Globus pallidus (tissue), 1 donor: ENCODE results near the gene MORN5.
"Not testable (repeated sequence)": the region's sequence is repeated elsewhere in the genome, so short reads cannot be mapped to it uniquely, and the experiment has no call there.

Source experiments
- DNase-seq: peaks from one replicate; pipeline ENCODE4 v3.0.0-alpha.2; 2015; ENCODE audit warnings: low spot score

The MORN5 gene

DNA sequence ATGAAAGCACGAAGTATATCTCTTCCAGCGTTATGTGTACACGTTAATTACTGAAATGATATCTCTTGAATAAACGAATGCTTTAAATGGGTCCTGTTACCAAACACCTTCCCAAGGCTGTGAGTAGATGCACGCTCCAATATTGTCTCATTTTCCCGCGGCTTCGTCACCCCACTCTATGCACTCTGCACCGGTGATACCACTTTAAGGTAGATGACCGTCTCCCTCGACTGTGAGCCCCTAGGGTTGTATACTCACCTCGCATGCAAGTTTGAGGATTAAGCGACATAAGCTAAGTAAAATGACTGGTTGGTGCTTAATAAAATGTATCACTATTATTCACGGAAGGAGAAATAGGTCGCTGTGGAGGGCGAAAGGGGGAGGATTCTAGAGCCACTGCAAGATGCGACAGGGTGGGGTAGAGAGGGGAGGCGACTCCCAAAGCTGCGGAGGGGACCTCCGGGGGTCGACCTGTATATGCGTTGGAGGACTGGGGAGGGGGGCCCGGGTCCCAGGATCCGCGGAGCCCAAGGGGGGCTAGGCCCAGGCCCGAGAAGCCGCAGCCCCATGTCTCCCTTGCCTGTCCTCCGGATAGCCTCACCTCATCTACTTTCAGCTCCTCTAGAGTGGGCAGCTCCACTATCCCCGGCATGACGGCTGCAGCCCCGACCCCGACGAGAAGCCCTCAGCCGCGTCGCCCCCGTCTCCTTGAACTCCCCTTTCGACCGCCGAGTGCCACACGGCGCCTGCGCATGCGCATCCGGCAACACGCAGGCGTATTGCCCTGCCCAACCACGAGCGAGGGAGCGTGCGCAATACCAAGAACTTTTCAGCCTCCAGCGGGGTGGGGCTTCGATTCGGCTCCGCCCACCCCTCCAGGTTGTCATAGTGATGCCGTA, at the start of gene MORN5, which contains the start of gene NDUFA8:
MORN5 (plus strand) TSS at position 883 of the 899 bp plus-strand sequence. CDS start 65 bp downstream, outside the sequence.
NDUFA8 (minus strand) TSS at position 754 of the 899 bp plus-strand sequence; CDS start at position 652, 102 bp downstream.
- peak; percentile 92 for DNase-seq

DNA sequence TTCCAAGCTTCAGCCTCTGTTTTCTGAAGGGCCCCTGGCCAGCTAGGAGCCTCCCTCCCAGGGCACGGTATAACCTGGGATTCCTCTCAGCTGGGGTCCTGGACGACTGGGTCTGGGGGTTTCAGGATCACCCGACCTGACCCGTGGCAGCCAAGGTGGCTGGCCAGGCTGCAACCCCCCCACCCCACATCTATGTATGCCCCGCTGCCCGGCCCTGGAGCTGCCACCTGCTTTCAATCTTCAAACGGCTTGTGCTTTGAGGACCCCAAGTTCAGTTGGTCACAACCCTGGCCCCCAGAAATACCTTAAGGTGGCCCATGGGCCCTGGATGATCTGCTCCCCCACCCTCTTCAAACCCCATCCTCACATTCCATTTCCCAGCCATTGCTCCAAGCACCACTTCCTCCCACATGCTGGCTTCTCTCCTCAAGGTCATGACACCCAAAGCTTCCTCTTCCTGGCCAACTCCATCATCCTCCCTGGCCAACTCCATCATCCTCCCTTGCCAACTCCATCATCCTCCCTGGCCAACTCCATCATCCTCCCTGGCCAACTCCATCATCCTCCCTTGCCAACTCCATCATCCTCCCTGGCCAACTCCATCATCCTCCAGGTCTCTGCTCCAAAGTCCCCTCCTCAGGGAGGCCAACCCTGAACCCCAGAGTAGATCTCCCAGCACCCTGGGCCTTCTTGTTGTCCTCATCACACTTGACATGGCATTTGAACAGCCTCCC, 49.4 kb upstream of the MORN5 start:
- DNase-seq: no peak

DNA sequence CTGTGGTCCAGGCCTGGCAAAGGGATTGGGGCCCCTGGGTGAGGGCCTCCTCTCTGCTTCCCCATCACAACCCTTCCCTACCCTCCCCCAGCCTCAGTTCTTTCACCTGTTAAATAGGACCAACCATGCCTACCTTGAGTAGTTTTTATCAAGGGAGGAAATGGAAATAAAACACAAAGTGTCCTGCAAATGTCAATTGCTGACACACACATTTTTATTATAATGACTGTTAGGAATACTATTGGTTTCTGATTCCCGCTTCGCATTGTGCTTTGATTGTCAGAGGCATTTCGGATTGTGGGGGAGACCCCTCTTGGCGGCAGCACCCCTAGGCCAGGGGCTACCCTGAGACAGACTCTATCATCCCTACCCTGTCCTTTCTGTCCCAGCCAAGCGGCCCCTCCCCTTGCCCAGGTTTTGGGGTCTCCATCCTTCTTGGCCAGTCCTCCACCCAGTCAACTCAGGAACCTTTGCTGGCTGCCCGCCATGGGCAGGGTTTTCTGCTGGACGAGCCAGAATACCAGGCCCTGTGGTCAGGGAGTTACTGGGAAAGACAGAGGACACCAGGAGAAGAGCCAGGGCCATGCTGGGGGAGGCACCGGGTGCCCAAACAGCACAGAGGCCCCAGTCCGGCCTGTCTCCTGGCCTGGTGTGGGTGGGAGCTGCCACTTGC, 48.2 kb upstream of the MORN5 start:
- no peak for DNase-seq

DNA sequence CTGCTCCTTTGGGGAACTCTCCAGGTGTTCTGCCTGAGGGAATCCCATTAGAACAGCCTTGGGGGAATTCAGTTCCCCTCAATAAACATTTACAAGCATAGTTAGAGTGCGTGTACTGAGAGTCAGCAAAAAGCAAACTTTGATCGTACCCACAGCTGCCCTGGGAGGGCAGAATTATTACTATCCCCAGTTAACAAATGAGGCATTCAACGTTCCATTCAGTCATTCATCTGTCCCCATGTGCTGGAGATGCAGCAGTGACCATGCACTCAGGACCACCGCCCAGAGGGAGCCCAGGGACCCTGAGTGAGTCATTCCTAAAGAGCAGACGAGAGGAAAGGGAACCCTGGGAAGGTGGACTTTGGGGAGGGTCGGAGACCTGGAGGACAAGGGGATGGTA, 47.5 kb upstream of the MORN5 start:
- no peak for DNase-seq

DNA sequence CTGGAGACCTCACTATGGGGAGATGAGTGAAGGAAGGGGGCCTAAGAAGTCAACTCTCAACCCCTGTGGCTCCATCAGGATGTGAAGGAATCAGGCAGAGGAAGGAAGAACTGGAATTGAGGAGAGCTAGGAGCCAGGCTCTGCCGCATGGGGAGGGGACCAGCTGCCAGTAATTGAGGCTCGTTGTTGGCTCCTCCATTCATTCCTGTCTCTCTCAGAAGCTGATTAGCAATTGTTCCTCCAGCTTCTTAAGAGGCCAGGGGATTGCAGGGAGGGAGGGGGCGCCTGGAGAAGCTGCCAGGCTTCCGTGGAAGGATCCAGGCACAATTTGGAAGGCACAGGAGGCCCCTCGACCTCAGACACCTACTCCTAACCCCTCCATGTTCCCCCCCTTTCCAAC, 46.1 kb upstream of the MORN5 start:
- no peak for DNase-seq

DNA sequence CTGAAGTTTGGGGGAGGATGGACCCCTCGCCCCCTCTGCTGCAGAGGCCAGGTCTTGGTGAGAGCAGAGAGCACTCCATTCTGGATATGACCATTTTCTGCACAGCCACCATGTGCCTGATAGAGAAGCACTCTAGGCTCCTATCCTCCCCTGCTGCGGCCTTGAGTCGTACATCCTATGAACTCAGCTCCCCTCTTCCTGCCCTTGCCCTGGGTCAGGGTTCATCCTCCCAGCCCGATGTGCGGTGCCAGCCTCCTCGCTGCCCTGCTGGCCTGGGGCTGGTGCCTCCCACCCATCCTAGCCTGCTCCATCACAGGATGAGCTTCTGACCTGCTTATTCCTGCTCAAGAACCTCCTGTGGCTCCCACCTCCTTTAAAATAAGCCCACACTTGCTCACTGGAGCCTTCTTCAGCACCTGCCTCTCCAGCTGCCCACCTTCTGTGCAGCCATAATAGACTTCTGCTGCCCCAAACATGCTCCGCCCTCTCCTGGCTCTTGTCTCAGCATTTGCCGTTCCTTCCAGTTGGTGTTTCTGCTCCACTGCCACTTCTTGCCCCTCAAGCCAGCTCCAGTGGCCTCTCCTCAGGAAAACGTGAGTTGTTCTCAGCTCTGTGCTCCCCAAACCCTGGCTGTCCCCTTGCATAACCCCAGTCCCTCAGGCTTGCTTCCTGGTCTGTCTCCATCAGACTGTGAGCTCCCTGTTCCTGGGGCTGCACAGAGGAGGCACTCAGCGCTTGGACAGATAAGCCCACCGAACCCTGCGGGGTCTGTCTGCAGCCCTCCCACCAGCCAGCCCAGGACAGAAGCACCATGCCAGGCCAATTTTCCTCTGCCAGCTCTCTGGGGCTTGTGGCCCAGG, 44.3 kb upstream of the MORN5 start:
- no peak for DNase-seq

DNA sequence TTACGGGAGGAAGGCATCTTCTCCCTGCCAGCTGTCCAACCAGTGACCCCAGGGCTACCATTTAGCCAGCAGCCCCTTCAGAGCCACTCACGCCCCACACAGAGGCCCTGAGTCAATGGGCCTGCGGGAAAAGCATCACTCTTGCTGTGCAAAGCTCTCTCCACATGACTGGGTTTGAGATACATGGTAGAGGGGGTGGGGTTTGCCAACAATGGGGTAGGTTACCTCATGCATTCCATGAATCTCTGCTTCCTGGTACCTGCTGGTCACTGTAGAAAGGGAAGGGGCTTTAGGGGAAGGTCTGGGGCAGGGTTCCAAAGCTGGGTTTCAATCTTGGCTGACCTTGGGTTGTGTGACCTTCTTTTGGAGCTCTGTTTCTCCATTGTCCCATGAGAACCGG, 43.7 kb upstream of the MORN5 start:
- no peak for DNase-seq

DNA sequence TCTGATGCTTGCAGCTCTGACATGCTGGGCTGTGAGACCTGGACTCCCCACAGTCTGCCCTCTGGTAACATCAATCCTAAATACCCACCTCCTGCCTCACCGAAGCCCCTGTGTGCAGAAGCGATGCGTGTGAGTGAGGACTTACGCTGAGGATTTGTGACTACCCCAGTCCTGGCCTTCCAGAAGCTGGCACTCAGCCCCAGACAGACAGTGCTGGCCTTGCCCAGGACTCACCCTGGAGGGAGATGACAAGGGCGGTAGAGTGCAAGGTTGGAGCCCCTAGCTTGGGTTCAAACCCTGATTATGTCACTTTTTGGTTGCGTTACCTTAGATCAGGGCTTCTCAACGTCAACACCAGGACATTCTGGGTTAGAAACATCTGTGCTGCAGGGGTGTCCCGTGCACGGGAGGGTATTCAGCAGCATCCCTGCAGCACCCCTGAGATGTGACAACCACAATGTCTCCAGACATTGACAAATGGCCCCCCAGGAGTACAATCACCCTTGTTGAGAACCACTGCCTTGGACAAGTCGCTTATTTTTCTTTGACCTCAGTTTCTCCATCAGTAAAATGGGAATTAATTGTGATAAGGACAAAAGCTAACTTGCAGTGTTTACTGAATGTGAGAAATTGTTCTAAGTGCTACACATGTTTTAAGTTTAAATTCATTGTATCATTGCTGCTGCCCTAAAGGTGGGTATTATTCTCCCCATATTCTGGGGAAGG, 43.1 kb upstream of the MORN5 start:
- DNase-seq: no peak

DNA sequence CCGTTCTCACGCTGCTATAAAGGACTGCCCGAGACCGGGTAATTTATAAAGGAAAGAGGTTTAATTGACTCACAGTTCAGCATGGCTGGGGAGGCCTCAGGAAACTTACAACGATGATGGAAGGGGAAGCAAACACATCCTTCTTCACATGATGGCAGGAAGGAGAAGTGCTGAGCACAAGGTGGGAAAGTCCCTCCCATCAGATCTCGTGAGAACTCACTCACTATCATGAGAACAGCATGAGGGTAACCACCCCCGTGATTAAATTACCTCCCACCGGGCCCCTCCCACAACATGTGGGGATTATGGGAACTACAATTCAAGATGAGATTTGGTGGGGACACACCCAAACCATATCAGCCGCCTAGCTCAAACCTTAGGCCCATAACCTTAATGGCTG, 42.5 kb upstream of the MORN5 start:
- DNase-seq: not testable (repeated sequence)

DNA sequence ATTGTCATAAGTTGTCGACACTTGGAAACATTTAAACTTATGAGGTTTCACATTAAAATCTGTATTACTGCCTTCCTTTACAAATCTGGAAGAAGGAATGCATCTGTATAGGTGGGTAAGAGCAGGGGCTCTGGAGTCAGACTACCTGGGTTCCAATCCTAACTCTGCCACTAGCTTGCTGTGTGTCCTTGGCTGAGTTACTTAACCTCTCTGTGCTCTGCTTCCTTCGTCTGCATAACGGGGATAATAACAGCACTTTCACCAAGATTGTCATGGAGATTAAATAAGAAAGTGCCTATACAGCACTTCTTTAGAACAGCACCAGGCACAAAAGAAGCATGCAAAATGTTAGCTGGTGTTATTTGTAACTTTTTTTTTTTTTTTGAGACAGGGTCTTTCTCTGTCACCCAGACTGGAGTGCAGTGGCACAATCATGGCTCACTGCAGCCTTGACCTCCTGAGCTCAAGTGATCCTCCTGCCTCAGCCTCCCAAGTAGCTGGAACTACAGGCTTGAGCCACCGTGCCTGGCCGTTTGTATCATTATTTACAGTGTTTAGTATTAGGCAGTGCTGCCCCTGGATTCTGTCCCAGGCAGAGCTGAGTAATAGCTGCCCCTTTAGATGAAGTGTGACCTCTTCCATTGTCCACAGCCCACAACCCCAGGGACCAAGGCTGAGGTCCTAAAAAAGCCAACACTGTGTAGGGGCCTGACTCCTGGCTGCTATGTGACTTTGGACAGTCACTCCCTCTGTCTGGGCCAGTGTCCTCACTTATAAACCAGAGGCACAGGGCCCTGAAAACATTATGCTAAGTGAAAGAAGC, 41.2 kb upstream of the MORN5 start:
- DNase-seq: no peak

DNA sequence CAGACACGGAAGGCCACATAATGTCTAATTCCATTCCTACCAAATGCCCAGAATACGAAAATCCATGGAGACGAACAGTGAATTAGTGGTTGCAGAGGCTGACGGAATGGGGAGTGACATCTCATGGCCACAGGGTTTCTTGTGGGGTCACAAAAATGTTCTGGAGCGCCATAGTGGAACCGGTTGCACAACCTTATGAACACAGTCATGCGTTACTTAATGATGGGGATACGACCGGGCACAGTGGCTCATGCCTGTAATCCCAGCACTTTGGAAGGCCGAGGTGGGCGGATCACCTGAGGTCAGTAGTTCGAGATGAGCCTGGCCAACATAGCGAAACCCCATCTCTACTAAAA, 40.6 kb upstream of the MORN5 start:
- DNase-seq: no peak

DNA sequence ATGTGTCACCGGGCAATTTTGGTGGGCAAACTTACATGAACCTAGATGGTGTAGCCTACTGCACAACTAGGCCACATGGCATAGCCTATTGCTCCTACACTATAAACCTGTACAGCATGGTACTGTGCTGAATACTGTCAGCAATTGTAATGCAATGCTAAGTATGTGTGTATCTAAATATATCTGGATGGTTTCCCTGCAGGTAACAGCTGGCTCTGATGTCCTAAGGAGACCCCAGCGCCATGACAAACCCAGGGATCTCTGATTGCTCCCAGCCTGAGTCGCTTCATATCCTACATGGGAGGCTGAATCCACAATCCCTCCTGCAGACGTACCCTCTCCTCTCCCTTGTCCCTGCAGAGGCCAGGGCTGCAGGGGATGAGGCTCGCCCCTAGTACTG, 40.0 kb upstream of the MORN5 start:
- no peak for DNase-seq

DNA sequence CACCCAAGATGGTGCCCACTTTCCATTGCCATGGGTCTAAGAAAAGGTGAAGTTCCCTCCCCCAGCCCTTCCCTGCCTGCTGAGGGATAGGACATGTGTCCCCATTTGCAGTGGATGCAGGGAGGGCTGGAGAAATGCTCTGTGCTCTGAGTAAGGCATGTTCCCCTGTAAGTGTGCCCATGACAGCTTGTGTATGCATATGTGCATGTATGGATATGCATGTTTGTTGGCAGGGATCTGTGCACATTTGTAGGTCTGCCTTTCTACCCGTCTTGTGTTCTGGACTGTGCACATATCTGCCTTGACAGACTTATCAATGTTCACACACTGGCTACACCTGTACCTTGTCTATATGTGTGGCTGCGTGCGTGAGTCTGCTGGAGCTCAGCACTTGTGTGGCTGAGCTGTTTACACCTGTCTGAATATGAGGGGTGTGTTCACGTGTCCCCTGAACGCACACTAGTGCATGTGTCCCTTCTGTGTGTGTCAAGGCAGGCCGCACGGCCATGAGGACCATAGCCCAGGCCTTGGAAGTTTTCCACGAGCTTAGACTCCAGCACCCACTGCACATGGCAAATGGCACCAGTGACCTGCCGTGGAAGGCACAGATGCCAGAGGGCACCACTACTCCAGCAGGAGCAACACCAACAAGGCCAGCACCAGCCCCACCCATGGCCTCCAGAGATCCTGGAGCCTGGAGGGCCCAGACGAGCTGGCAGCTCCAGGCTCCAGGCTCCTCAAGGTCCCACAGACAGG, 39.2 kb upstream of the MORN5 start:
- DNase-seq: no peak

DNA sequence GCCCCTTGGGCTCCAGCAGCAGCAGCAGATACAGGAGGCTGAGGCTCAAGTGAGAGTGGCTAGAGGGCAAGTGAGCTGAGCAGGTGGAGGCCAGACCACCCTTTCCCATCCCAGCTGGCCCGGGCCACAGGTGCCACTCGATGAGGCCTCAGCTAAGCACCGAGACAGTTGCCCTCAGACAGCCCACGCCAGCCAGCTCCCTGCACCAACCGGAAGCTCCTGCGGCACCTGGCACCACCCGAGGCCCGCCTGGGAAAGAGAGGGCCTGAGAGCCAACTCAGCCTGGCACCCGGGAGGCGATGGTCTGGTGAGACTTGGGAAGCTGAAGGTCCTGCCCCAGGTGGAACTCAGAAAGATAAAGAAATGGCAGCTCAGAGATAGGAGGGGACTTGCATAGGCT, 38.3 kb upstream of the MORN5 start:
- no peak for DNase-seq

DNA sequence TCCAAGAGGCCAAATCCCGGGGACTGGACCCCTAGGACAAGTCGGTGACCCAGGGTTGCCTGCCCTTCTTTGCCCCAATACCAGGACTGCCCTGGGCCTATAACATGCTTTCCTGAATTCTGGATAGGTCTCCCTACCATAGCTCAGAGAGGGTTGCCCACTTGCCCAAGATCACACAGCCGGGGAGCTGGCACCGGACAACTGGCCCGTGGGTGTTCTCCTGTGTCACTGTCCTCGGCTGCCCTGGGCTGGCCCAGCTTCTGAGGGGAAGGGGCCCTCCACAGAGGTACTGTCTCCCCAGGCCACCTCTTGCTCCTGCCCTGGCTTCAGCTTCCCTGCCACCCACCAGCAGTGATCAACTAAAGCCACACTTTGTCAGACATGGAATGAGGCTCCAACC, 37.8 kb upstream of the MORN5 start:
- DNase-seq: no peak

DNA sequence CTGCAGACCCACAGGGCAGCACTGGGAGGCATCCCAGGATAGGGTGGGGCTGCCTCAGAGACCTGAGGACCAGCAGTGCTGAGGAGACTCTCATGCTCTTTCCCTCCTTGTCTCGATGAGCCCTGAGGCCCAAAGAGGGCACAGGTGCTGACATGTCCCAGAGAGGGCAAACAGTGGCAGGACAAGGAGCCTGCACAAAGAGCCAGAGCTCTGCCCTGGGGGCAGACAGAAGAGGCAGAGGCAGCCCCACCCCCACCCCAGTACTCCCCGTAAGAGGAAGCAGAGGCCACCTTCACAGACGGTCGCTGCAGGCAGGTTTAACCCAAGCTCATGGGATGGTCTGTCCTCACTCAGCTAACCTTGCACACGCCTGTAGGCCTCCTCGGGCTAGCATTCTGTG, 37.2 kb upstream of the MORN5 start:
- DNase-seq: no peak

DNA sequence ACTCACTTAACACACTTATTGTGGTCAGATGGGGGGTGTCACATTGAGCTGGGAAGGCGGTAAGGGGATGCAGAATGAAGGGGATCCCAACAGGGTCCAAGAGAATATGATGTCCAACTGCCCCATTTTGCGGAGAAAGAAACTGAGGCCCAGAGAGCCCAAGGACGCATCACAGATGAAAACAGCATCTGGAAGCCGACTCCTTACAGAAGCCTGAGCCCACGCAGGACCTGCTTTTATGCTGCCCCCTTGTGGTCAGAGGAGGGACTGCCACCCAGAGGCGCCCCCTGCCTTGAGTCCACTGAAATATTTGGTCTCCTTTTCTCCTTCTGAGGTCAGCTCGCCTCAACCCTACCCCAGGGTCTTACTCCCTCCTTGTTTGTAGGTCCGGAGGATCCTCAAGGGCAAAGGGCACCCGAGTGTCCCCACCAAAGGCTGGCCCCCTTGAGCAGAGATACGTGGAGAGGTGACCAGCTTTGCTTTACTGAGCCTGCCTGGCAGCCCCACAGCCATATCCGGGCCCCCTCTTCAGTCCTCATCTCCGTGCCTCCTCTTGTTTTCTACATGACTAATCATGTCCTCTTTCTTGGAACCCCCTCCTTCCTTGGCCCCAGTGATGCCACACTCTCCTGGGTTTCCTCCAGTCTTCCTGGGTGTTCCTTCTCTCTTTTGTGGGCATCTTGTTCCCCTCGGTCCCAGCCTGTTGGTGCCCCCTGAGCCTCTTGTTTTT, 36.6 kb upstream of the MORN5 start:
- peak; percentile 76 for DNase-seq

DNA sequence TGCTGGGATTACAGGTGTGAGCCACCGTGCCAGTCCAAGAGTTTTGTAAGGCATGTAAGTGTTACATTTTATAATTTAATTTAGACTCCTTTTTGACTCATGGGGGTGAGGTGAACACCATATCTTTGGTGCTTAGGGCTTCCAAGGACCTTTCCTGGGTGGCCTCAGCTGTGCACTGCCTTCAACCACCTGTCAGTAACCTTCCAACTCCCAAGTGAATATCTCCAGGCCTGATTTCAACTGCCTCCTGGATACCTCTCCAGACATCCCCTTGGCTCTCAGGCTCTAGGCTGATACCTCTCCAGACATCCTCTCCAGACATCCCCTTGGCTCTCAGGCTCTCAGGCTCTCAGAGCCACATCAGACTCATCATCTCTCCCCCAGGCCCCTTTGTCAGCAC, 35.7 kb upstream of the MORN5 start:
- DNase-seq: no peak

DNA sequence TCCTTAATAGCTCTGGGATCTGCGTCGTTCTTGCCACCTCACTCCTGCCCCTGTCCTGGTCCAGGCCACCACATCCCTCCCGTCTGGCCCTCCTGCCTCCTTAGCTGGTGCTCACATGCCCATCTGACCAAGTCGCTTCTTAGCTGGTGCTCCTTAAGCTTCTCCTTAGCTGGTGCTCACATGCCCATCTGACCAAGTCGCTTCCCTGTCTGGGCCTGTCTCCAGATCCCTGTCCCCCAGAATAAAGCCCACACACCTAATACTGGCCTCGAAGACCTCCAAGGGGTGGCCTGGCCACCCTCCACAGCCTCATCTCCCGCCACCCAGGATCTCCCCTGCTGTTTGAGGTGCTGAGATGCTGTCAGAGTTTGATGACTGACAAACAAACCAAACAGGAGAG, 35.2 kb upstream of the MORN5 start:
- no peak for DNase-seq
